IPS DF 6.9 (cell line): ENCODE data around the gene PLP1.
"Not testable (repeated sequence)": the region's sequence is repeated elsewhere in the genome, so short reads cannot be mapped to it uniquely, and the experiment has no call there.

Experiments used
- DNase-seq: peaks from one replicate; pipeline ENCODE4 v3.0.0-alpha.2; 2013; ENCODE audit warnings: low read depth, low spot score
- H3K27ac ChIP-seq: one replicate; pipeline ENCODE4 v1.5.1; 2013; ENCODE audit warnings: low read length, control low read depth
- H3K27me3 ChIP-seq: 2 replicates; pipeline ENCODE4 v1.6.1; 2013; ENCODE audit warnings: mild to moderate bottlenecking, low read length; ENCODE audit not compliant: control insufficient read depth, insufficient read depth
- H3K36me3 ChIP-seq: 2 replicates; pipeline ENCODE4 v1.6.1; 2013; ENCODE audit warnings: low read length; ENCODE audit not compliant: control insufficient read depth, insufficient read depth
- H3K4me1 ChIP-seq: 2 replicates; pipeline ENCODE4 v1.6.1; 2013; ENCODE audit warnings: low read length; ENCODE audit not compliant: control insufficient read depth, insufficient read depth
- H3K4me3 ChIP-seq: 2 replicates; pipeline ENCODE4 v1.5.1; 2013; ENCODE audit warnings: mild to moderate bottlenecking, low read length
- H3K9me3 ChIP-seq: 2 replicates; pipeline ENCODE4 v1.6.1; 2013; ENCODE audit warnings: low read length, inconsistent platforms; ENCODE audit not compliant: control insufficient read depth, insufficient read depth
- WGBS: extraction: QIAGEN DNeasy Blood & Tissue Kit; methylation state at CpG from one replicate; pipeline ENCODE4 v1.1.7; 2013; ENCODE audit warnings: mixed read lengths, missing lambda C conversion rate; ENCODE audit not compliant: insufficient read length, insufficient coverage; 5-methylcytosine and 5-hydroxymethylcytosine counted together

Gene PLP1

GRCh38 chrX:103793545-103793940 is 16.9 kb downstream of the PLP1 start:
- no CpG with 5 or more reads among the region's 2 CpGs for WGBS
- no peak overlapping the region for H3K27ac ChIP-seq

GRCh38 chrX:103794119-103794518 is 17.5 kb downstream of the PLP1 start:
- Histone ChIP-seq H3K4me1 (no peaks in the 10 kb centered on the region), H3K27ac (no peak overlapping the region), H3K27me3 (no peaks in the 10 kb centered on the region), H3K4me3 (no peak overlapping the region), H3K36me3 (peaks cover 3% of the 10 kb centered on the region; the same call in 1 of the 2 replicates), H3K9me3 (no peaks in the 10 kb centered on the region)
- DNase-seq, result no peak
- WGBS, result no CpG with 5 or more reads among the region's 4 CpGs

More at GRCh38 chrX:103793545-103793940, 16.9 kb downstream of the PLP1 start:
- Histone ChIP-seq H3K4me1 (no peaks in the 10 kb centered on the region), H3K4me3 (no peak overlapping the region), H3K36me3 (peaks cover 3% of the 10 kb centered on the region; the same call in 1 of the 2 replicates), H3K27me3 (no peaks in the 10 kb centered on the region), H3K9me3 (no peaks in the 10 kb centered on the region)
- DNase-seq, result no peak

- no peaks in the 10 kb centered on the region for H3K36me3 ChIP-seq
- WGBS, result no CpG with 5 or more reads among the region's 2 CpGs
Measured at GRCh38 chrX:103797691-103798090, 21.1 kb downstream of the PLP1 start.

GRCh38 chrX:103800318-103800717 is 23.7 kb downstream of the PLP1 start:
- Histone ChIP-seq H3K27me3 (no peaks in the 10 kb centered on the region), H3K27ac (no peak overlapping the region), H3K4me3 (no peak overlapping the region), H3K9me3 (no peaks in the 10 kb centered on the region), H3K4me1 (no peaks in the 10 kb centered on the region), H3K36me3 (no peaks in the 10 kb centered on the region)
- no peak for DNase-seq
- no CpG with 5 or more reads among the region's 2 CpGs for WGBS

More at GRCh38 chrX:103797691-103798090, 21.1 kb downstream of the PLP1 start:
- DNase-seq, result no peak
- Histone ChIP-seq H3K27me3 (no peaks in the 10 kb centered on the region), H3K27ac (no peak overlapping the region), H3K4me1 (no peaks in the 10 kb centered on the region), H3K9me3 (no peaks in the 10 kb centered on the region), H3K4me3 (no peak overlapping the region)

- Histone ChIP-seq H3K4me3 (no peak overlapping the region), H3K27me3 (no peaks in the 10 kb centered on the region), H3K9me3 (no peaks in the 10 kb centered on the region), H3K36me3 (no peaks in the 10 kb centered on the region), H3K4me1 (no peaks in the 10 kb centered on the region), H3K27ac (no peak overlapping the region)
- no peak for DNase-seq
Measured at GRCh38 chrX:103805860-103806259, 29.2 kb downstream of the PLP1 start.

- Histone ChIP-seq H3K4me3 (no peak overlapping the region), H3K27ac (no peak overlapping the region), H3K36me3 (no peaks in the 10 kb centered on the region), H3K4me1 (no peaks in the 10 kb centered on the region), H3K27me3 (no peaks in the 10 kb centered on the region), H3K9me3 (no peaks in the 10 kb centered on the region)
- WGBS, result no CpG with 5 or more reads among the region's 4 CpGs
- DNase-seq, result no peak
Measured at GRCh38 chrX:103806862-103807474, 30.3 kb downstream of the PLP1 start.

- Histone ChIP-seq H3K4me3 (no peak overlapping the region), H3K9me3 (no peaks in the 10 kb centered on the region), H3K27ac (no peak overlapping the region), H3K27me3 (no peaks in the 10 kb centered on the region), H3K36me3 (no peaks in the 10 kb centered on the region), H3K4me1 (no peaks in the 10 kb centered on the region)
- no peak for DNase-seq
- WGBS, result no CpG with 5 or more reads among the region's 3 CpGs
Measured at GRCh38 chrX:103811858-103812257, 35.2 kb downstream of the PLP1 start.

GRCh38 chrX:103817101-103817500 is 40.5 kb downstream of the PLP1 start:
- H3K27ac ChIP-seq, H3K4me1 ChIP-seq, H3K36me3 ChIP-seq, H3K9me3 ChIP-seq, DNase-seq, H3K27me3 ChIP-seq, H3K4me3 ChIP-seq: not testable (repeated sequence)
- whole genome bisulfite sequencing, result no CpG with 5 or more reads among the region's 5 CpGs

GRCh38 chrX:103817502-103817901 is 40.9 kb downstream of the PLP1 start:
- H3K27me3 ChIP-seq, result no peaks in the 10 kb centered on the region
- H3K27ac ChIP-seq, result no peak overlapping the region
- no peaks in the 10 kb centered on the region for H3K9me3 ChIP-seq
- WGBS, result no CpG with 5 or more reads among the region's 5 CpGs
- H3K36me3 ChIP-seq, result no peaks in the 10 kb centered on the region
- DNase-seq, result no peak
- no peaks in the 10 kb centered on the region for H3K4me1 ChIP-seq
- no peak overlapping the region for H3K4me3 ChIP-seq

- H3K27ac ChIP-seq, result no peak overlapping the region
- no peaks in the 10 kb centered on the region for H3K4me1 ChIP-seq
- H3K27me3 ChIP-seq, result no peaks in the 10 kb centered on the region
- no peaks in the 10 kb centered on the region for H3K9me3 ChIP-seq
- no peak overlapping the region for H3K4me3 ChIP-seq
- WGBS, result no CpG with 5 or more reads among the region's 7 CpGs
- H3K36me3 ChIP-seq, result no peaks in the 10 kb centered on the region
- no peak for DNase-seq
Measured at GRCh38 chrX:103818842-103819619, 42.4 kb downstream of the PLP1 start.

- H3K27me3 ChIP-seq, DNase-seq, H3K4me1 ChIP-seq, H3K4me3 ChIP-seq, H3K36me3 ChIP-seq, H3K27ac ChIP-seq, H3K9me3 ChIP-seq: not testable (repeated sequence)
- WGBS, result no CpG with 5 or more reads among the region's 6 CpGs
Measured at GRCh38 chrX:103820802-103821201, 44.2 kb downstream of the PLP1 start.
